Adipocyte (in vitro differentiated cells): ENCODE results near the gene TSPAN2.

Experiments
- DNase-seq: peaks from one replicate; pipeline ENCODE4 v3.0.0-alpha.2; 2015; ENCODE audit warnings: low read depth
- H3K27me3 ChIP-seq: replicated peaks from 2 replicates; pipeline ENCODE4 v1.7.0; 2013; ENCODE audit warnings: mild to moderate bottlenecking, low read length, moderate library complexity; ENCODE audit not compliant: control insufficient read depth, insufficient read depth
- H3K36me3 ChIP-seq: 2 replicates; pipeline ENCODE4 v1.7.0; 2013; ENCODE audit warnings: low read length, mild to moderate bottlenecking, moderate library complexity; ENCODE audit not compliant: control insufficient read depth, insufficient read depth, severe bottlenecking
- H3K4me1 ChIP-seq: 2 replicates; pipeline ENCODE4 v1.7.0; 2013; ENCODE audit warnings: mild to moderate bottlenecking, low read length, moderate library complexity; ENCODE audit not compliant: control insufficient read depth, insufficient read depth
- H3K4me3 ChIP-seq: 2 replicates; pipeline ENCODE4 v1.7.0; 2013; ENCODE audit warnings: mild to moderate bottlenecking, low read length, moderate library complexity
- H3K9ac ChIP-seq: 2 replicates; pipeline ENCODE4 v1.7.0; 2013; ENCODE audit warnings: mild to moderate bottlenecking, low read length, moderate library complexity
- H3K9me3 ChIP-seq: 2 replicates; pipeline ENCODE4 v1.7.0; 2013; ENCODE audit warnings: mild to moderate bottlenecking, low read length, moderate library complexity; ENCODE audit not compliant: control insufficient read depth

Gene TSPAN2

GRCh38 chr1:115113766-115114165, 24.5 kb upstream of the TSPAN2 start:
- Histone ChIP-seq H3K4me3 (peak overlapping the region; percentile 10), H3K36me3 (no peaks in the 10 kb centered on the region), H3K4me1 (peaks cover 32% of the 10 kb centered on the region), H3K9ac (peak overlapping the region; percentile 24), H3K27me3 (no peaks in the 10 kb centered on the region), H3K9me3 (no peaks in the 10 kb centered on the region)
- peak; percentile 14 for DNase-seq

GRCh38 chr1:115112496-115113375, 23.4 kb upstream of the TSPAN2 start:
- Histone ChIP-seq H3K9ac (peak overlapping the region; percentile 24), H3K27me3 (no peaks in the 10 kb centered on the region), H3K4me3 (no peak overlapping the region), H3K4me1 (peaks cover 40% of the 10 kb centered on the region), H3K9me3 (no peaks in the 10 kb centered on the region), H3K36me3 (no peaks in the 10 kb centered on the region)
- peak; percentile 63 for DNase-seq

GRCh38 chr1:115107516-115108260, 18.4 kb upstream of the TSPAN2 start:
- Histone ChIP-seq H3K9me3 (no peaks in the 10 kb centered on the region), H3K4me1 (peaks cover 22% of the 10 kb centered on the region), H3K36me3 (no peaks in the 10 kb centered on the region), H3K9ac (peak overlapping the region; percentile 70), H3K27me3 (no peaks in the 10 kb centered on the region), H3K4me3 (peak overlapping the region; percentile 26)
- peak; percentile 91 for DNase-seq

- no peaks in the 10 kb centered on the region for H3K9me3 ChIP-seq
- H3K9ac ChIP-seq: no peak overlapping the region
- H3K36me3 ChIP-seq: no peaks in the 10 kb centered on the region
- DNase-seq: no peak
- peaks cover 26% of the 10 kb centered on the region for H3K4me1 ChIP-seq
- no peak overlapping the region for H3K4me3 ChIP-seq
- no peaks in the 10 kb centered on the region for H3K27me3 ChIP-seq
Observed at GRCh38 chr1:115105831-115106230, 16.5 kb upstream of the TSPAN2 start.

DNA sequence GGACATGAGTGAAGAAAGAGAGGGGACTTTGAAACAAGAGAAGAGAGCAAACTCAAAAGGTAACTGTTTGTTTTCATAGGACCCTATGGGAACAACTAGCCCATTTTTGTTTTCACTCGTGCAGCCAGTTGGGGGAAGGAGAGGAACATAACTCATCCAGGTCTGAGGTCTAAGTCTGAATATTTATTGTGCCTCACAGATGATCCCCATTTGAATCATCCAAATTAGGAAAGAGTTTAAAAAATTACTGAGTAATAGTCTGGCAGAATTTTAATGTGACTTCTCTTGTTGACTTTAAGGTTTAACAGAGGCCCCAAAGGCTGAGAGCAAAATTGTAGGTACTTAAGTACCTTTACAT, 10.4 kb upstream of the TSPAN2 start:
- H3K9me3 ChIP-seq: no peaks in the 10 kb centered on the region
- peak overlapping the region; percentile 35 for H3K4me3 ChIP-seq
- peak overlapping the region; percentile 5 for H3K9ac ChIP-seq
- H3K4me1 ChIP-seq: peaks cover 25% of the 10 kb centered on the region
- no peak for DNase-seq
- no peaks in the 10 kb centered on the region for H3K36me3 ChIP-seq
- H3K27me3 ChIP-seq: no peaks in the 10 kb centered on the region

- no peak for DNase-seq
- Histone ChIP-seq H3K9me3 (no peaks in the 10 kb centered on the region), H3K4me3 (peak overlapping the region; percentile 35), H3K36me3 (no peaks in the 10 kb centered on the region), H3K9ac (peak overlapping the region; percentile 5), H3K4me1 (peaks cover 25% of the 10 kb centered on the region), H3K27me3 (no peaks in the 10 kb centered on the region)
Observed at GRCh38 chr1:115098979-115099692, 9.8 kb upstream of the TSPAN2 start.

DNA sequence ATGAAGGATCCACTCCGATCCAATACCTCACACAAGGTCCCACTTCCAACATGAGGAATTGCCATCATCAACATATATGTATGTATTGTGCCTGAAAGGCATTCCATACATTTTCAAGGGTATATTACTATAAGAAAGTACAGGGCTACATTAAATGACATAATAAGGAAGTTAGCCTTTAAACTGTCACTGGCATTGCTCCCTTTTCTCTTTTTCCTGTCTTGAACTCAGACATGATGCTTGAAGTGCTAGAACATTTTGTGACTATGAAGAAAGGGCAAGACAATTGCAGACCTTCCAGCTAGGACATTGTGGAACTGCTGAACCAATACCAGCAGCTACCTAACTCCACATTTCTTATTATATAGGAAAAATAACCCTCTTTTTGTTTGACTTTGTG, 2.9 kb upstream of the TSPAN2 start:
- no peaks in the 10 kb centered on the region for H3K27me3 ChIP-seq
- H3K4me1 ChIP-seq: peaks cover 31% of the 10 kb centered on the region
- H3K9ac ChIP-seq: no peak overlapping the region
- no peaks in the 10 kb centered on the region for H3K9me3 ChIP-seq
- H3K4me3 ChIP-seq: no peak overlapping the region
- no peaks in the 10 kb centered on the region for H3K36me3 ChIP-seq
- DNase-seq: no peak

GRCh38 chr1:115091572-115091971, 2.3 kb upstream of the TSPAN2 start:
- Histone ChIP-seq H3K36me3 (no peaks in the 10 kb centered on the region), H3K9ac (no peak overlapping the region), H3K27me3 (no peaks in the 10 kb centered on the region), H3K4me1 (peaks cover 31% of the 10 kb centered on the region), H3K4me3 (no peak overlapping the region), H3K9me3 (no peaks in the 10 kb centered on the region)
- no peak for DNase-seq

- no peak for DNase-seq
- Histone ChIP-seq H3K27me3 (no peaks in the 10 kb centered on the region), H3K9ac (no peak overlapping the region), H3K4me3 (no peak overlapping the region), H3K36me3 (no peaks in the 10 kb centered on the region), H3K9me3 (no peaks in the 10 kb centered on the region), H3K4me1 (peaks cover 31% of the 10 kb centered on the region)
Observed at GRCh38 chr1:115090956-115091355, 1.7 kb upstream of the TSPAN2 start.

- Histone ChIP-seq H3K9me3 (no peaks in the 10 kb centered on the region), H3K4me3 (peak overlapping the region; percentile 84)
- DNase-seq: no peak
Observed at GRCh38 chr1:115090540-115090939, 1.2 kb upstream of the TSPAN2 start.

DNA sequence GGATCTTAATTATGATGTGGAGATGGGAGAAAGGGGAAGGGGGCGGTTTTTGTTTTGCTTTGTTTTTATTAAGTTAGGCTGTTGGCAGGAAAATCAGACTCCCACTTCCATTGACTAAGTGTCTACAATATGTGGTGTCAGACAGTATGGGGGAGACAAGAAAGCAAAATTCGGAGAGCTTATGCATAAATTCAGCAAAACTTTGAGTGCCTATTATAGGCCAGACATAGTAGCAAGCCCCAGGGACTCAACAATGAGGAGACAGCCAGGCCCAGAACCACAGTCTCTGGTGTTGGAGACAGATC, 835 bp upstream of the TSPAN2 start:
- Histone ChIP-seq H3K9ac (peak overlapping the region; percentile 78), H3K4me3 (peak overlapping the region; percentile 84)

More at GRCh38 chr1:115090540-115090939, 1.2 kb upstream of the TSPAN2 start:
- Histone ChIP-seq H3K36me3 (no peaks in the 10 kb centered on the region), H3K9ac (peak overlapping the region; percentile 78), H3K27me3 (no peaks in the 10 kb centered on the region), H3K4me1 (peaks cover 31% of the 10 kb centered on the region)

More for the DNA sequence above, 835 bp upstream of the TSPAN2 start:
- no peaks in the 10 kb centered on the region for H3K36me3 ChIP-seq
- no peak for DNase-seq
- H3K27me3 ChIP-seq: no peaks in the 10 kb centered on the region
- H3K4me1 ChIP-seq: peaks cover 31% of the 10 kb centered on the region
- no peaks in the 10 kb centered on the region for H3K9me3 ChIP-seq
